Thyroid gland (tissue), 4 donors: ENCODE data around the gene EBP. TPM values are rescaled to one million over a fixed set of nuclear protein-coding genes. Genes with fewer than 3 reads are reported as not detected.

Experiments used
- DNase-seq, 2 donors: peaks; one replicate each; pipeline ENCODE4 v3.0.0-alpha.2; 2019
- H3K27ac ChIP-seq, 3 donors: fragments of 200-600 bp; sonication (generic); 1 replicate in 2 of 3; 2 replicates in 1 of 3; pipeline ENCODE4 v1.5.1; 2016 to 2019; ENCODE audit warnings: mild to moderate bottlenecking in 1 of 3, moderate library complexity in 1 of 3
- H3K27me3 ChIP-seq: fragments of 200-600 bp; sonication (generic); one replicate; pipeline ENCODE4 v1.5.1; 2019
- H3K36me3 ChIP-seq, 2 donors: fragments of 200-600 bp; sonication (generic); one replicate each; pipeline ENCODE4 v1.5.1; 2016 to 2019
- H3K4me1 ChIP-seq, 2 donors: fragments of 200-600 bp; sonication (generic); one replicate each; pipeline ENCODE4 v1.5.1; 2017 to 2019
- H3K4me3 ChIP-seq, 3 donors: fragments of 200-600 bp; sonication (generic); replicated peaks in 1 of 3; 1 replicate in 2 of 3; 2 replicates in 1 of 3; pipeline ENCODE4 v1.5.1; 2016; ENCODE audit warnings: mild to moderate bottlenecking in 1 of 3
- H3K9me3 ChIP-seq: fragments of 200-600 bp; sonication (generic); one replicate; pipeline ENCODE4 v1.5.1; 2017
- CTCF ChIP-seq, 6 experiments: fragments of 200-600 bp in 3 of 6; fragments of 450-650 bp in 3 of 6; sonication (generic) in 3 of 6; IDR thresholded peaks; one replicate each; pipeline ENCODE4 v1.5.1; 2016 to 2019; ENCODE audit warnings: antibody characterized with exemption in 6 of 6, mild to moderate bottlenecking in 2 of 6, inconsistent platforms in 1 of 6, moderate library complexity in 1 of 6
- POLR2A ChIP-seq, 2 donors: fragments of 450-650 bp; IDR thresholded peaks; one replicate each; pipeline ENCODE4 v1.6.1; 2017; ENCODE audit warnings: antibody characterized with exemption in 2 of 2, mild to moderate bottlenecking in 2 of 2, moderate library complexity in 1 of 2
- WGBS, 2 donors: methylation state at CpG; one replicate each; pipeline ENCODE4 v1.1.5; 2017; 5-methylcytosine and 5-hydroxymethylcytosine counted together
- intact Hi-C: fragments of 100-400 bp; cut with DNase I; formaldehyde crosslinking; loops from one replicate; pipeline ENCODE4 v1.15.1; 2023
- total RNA-seq, 4 donors: library from RNA; depleted of rRNA; stranded (reverse); fragments of >200 nt; gene quantifications; one replicate each; pipeline ENCODE4 v1.2.3, GENCODE V29; 2016

Gene EBP
- total RNA-seq, 4 donors from 2014 or later = 11.0 to 43.5 (median 35.5) TPM

- Histone ChIP-seq H3K36me3 (no peaks in the 10 kb centered on the region), H3K27ac (peak overlapping the region in 1 of 3 donors; percentile 36), H3K9me3 (no peaks in the 10 kb centered on the region), H3K27me3 (no peaks in the 10 kb centered on the region), H3K4me3 (no peak overlapping the region), H3K4me1 (no peaks in the 10 kb centered on the region)
- intact Hi-C loops = no loop called here
- 71 to 81% methylated on average over 5 of the region's 5 CpGs for WGBS, 2 donors
- DNase-seq = no peak
- TF ChIP-seq CTCF (IDR thresholded peaks at IDR 0.05) (no peak), POLR2A (IDR thresholded peaks at IDR 0.05) (no peak)
These were observed 9.9 kb downstream of the EBP start for GRCh38 chrX:48531358-48531959.

- WGBS, 2 donors = 90 to 100% methylated on average over 1 of the region's 1 CpG
- DNase-seq = no peak
- Histone ChIP-seq H3K27ac (peak overlapping the region in 1 of 3 donors; percentile 36), H3K27me3 (no peaks in the 10 kb centered on the region), H3K4me3 (no peak overlapping the region), H3K4me1 (no peaks in the 10 kb centered on the region), H3K36me3 (no peaks in the 10 kb centered on the region), H3K9me3 (no peaks in the 10 kb centered on the region)
- TF ChIP-seq POLR2A (IDR thresholded peaks at IDR 0.05) (no peak), CTCF (IDR thresholded peaks at IDR 0.05) (no peak)
- intact Hi-C loops = no loop called here
These were observed 10.6 kb downstream of the EBP start for GRCh38 chrX:48532161-48532560.

GRCh38 chrX:48533165-48533564, 11.6 kb downstream of the EBP start:
- WGBS, 2 donors = 97 to 98% methylated on average over 3 of the region's 3 CpGs

GRCh38 chrX:48538641-48539344, 17.2 kb downstream of the EBP start:
- peaks cover 6% of the 10 kb centered on the region in 2 donors for H3K4me1 ChIP-seq
- no peaks in the 10 kb centered on the region for H3K36me3 ChIP-seq
- intact Hi-C loops = no loop called here
- H3K9me3 ChIP-seq = no peaks in the 10 kb centered on the region
- 75 to 94% methylated on average over 14 to 17 of the region's 23 CpGs for WGBS, 2 donors
- H3K27me3 ChIP-seq = no peaks in the 10 kb centered on the region
- DNase-seq = no peak
- TF ChIP-seq CTCF (IDR thresholded peaks at IDR 0.05) (no peak), POLR2A (IDR thresholded peaks at IDR 0.05) (no peak)
- peak overlapping the region in 1 of 3 donors; percentile 50 for H3K4me3 ChIP-seq
- H3K27ac ChIP-seq = peak overlapping the region; percentile 5 to 89 (median 76)

More at GRCh38 chrX:48533165-48533564, 11.6 kb downstream of the EBP start:
- Histone ChIP-seq H3K9me3 (no peaks in the 10 kb centered on the region), H3K27me3 (no peaks in the 10 kb centered on the region), H3K4me1 (no peaks in the 10 kb centered on the region), H3K4me3 (no peak overlapping the region), H3K27ac (no peak overlapping the region), H3K36me3 (no peaks in the 10 kb centered on the region)
- DNase-seq = no peak
- TF ChIP-seq POLR2A (IDR thresholded peaks at IDR 0.05) = no peak
- no peak for TF ChIP-seq CTCF (IDR thresholded peaks at IDR 0.05)
- intact Hi-C loops = no loop called here
